Stimulated activated CD8-positive, alpha-beta memory T cell treated with anti-CD3 and anti-CD28 coated beads, Interleukin-15, amount 100 ng/mL, for 1 hour (primary cell): ENCODE results near the gene SEPTIN14.
"Not testable (repeated sequence)": the region's sequence is repeated elsewhere in the genome, so short reads cannot be mapped to it uniquely, and the experiment has no call there.

ENCODE experiments used
- DNase-seq: peaks from one replicate; pipeline ENCODE4 v3.0.0-alpha.2; 2020; ENCODE audit warnings: low read depth

The SEPTIN14 gene

GRCh38 chr7:55862652-55863051 is at the start of gene SEPTIN14:
SEPTIN14 (minus strand) TSS chr7:55862752; CDS start chr7:55861996, 756 bp downstream.
- DNase-seq, result not testable (repeated sequence)

DNA sequence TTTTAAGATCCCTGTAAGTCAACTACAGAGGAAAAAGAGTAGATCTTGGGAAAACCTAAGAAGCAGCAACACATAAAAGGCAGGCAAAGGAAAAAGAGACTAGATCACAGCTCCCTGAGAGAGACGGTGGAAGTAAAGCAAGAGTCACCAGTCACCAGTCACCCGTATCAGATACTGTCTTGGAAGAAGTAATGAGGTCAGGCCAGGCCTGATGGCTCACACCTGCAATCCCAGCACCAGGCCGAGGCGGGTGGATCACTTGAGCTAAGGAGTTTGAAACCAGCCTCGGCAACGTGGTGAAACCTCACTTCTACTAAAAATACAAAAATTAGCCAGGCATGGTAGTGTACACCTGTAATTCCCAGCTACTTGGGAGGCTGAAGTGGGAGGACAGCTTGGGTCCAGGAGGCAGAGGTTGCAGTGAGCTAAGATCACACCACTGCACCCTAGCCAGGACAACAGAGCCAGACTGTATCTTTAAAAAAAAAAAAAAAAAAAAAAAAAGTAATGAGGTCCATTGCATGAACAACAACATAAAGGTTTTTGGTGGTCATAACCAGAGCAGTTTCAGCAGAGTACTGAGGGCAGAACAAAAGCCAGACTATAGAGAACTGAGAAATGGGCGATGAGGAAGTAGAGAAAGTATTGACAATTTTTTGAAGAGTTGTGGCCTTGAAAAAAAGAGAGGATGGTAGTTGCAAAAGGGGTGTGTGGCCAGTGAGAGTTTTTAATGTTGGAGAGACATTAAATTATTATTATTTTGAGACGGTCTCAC is 41.6 kb upstream of the SEPTIN14 start:
- no peak for DNase-seq

DNA sequence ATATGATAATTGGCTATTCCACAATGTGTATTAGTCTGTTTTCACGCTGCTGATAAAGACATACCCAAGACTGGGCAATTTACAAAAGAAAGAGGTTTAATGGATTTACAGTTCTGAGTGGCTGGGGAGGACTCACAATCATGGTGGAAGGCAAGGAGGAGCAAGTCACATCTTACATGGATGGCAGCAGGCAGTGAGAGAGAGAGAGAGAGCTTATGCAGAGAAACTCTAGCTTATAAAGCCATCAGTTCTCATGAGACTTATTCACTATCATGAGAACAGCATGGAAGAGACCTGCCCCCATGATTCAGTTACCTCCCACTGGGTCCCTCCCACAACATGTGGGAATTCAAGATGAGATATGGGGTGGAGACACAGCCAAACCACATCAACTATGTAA is 38.5 kb upstream of the SEPTIN14 start:
- not testable (repeated sequence) for DNase-seq

DNA sequence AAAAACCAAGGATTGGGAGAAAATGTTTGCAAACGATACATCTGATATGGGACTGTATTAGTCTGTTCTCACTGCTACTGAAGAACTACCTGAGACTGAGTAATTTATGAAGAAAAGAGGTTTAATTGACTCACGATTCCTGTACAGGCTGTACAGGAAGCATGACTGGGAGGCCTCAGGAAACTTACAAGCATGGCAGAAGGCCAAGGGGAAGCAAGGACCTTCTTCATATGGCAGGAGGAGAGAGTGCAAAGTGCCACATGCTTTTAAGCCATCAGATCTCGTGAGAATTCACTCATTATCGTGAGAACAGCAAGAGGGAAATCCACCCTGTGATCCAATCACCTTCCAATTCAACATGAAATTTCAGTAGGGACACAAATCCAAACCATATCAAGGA is 35.7 kb upstream of the SEPTIN14 start:
- no peak for DNase-seq

GRCh38 chr7:55895021-55895420 is 32.5 kb upstream of the SEPTIN14 start:
- DNase-seq, result no peak

GRCh38 chr7:55893940-55894339 is 31.4 kb upstream of the SEPTIN14 start:
- no peak for DNase-seq

DNA sequence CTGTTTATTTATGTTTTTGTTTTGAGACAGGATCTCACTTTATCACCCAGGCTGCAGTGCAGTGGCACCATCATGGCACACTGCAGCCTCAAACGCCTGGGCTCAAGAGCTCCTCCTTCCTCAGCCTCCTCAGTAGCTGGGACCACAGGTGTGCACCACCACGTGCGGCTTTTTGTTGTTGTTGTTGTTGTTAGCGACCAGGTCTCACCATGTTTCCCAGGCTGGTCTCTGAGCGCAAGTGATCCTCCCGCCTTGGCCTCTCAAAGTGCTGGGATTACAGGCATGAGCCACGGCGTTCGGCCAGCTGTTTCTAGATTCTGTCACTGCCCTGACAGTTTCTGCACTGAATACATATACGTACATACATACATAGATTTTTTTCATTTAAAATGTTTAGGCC is 25.8 kb upstream of the SEPTIN14 start:
- not testable (repeated sequence) for DNase-seq

DNA sequence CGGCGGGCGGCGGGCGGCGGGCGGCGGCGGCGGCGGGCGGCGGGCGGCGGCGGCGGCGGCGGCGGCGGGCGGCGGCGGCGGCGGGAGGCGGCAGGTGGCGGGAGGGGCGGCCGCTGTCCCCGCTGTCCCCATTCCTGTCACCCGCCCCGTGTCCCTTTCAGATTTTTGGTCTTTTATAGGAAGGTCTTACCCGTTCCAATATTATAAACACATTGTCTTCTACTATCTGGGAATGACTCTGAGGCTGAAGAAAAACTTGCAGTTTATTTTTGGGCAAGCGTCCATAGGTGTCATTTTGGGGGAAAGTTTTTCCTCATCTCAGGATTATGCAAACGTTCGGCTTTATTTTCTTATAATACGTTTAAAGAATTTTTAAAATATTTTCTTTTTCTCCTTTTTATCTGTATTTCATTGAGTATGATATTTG is 25.3 kb upstream of the SEPTIN14 start:
- DNase-seq, result no peak

DNA sequence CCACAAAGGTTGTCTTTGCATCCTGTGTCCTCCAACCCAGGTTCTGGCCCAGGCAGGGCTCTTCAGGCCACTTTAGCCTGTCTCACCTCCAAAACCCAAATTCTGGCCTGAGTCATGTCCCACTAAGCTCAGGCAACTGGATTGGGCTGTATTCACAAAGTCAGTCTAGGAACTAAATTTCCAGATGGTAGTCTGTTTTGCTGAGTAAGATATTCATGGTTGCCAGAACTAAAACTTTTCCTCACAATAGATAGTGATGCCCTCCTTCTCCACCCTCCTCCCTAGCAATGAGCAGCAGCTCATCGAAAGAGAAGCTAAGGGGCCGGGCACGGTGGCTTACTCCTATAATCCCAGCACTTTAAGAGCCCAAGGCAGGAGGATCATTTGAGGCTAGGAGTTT is 21.8 kb upstream of the SEPTIN14 start:
- DNase-seq, result no peak

DNA sequence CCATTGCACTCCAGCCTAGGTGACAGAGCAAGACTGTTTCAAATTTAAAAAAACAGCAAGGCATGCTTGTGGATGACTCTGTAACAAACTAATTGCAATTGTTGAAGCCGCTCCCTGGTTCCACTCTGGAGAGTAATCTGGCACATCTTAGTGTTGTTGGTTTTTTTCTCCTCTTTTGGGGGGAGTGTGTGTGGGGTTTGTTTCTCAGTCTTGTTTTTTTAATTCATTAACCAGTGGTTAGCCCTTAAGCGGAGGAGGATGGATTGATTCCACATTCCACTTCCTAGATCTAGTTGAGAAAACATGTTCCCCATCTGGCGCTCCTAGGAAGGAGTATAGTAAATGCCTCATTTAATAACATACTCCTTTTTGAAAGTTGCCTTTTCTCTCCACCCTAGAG is 16.1 kb upstream of the SEPTIN14 start:
- DNase-seq, result no peak

- DNase-seq, result no peak
These were observed 14.8 kb upstream of the SEPTIN14 start for GRCh38 chr7:55877308-55877707.

- DNase-seq, result no peak
These were observed 11.2 kb upstream of the SEPTIN14 start for GRCh38 chr7:55873765-55874164.

DNA sequence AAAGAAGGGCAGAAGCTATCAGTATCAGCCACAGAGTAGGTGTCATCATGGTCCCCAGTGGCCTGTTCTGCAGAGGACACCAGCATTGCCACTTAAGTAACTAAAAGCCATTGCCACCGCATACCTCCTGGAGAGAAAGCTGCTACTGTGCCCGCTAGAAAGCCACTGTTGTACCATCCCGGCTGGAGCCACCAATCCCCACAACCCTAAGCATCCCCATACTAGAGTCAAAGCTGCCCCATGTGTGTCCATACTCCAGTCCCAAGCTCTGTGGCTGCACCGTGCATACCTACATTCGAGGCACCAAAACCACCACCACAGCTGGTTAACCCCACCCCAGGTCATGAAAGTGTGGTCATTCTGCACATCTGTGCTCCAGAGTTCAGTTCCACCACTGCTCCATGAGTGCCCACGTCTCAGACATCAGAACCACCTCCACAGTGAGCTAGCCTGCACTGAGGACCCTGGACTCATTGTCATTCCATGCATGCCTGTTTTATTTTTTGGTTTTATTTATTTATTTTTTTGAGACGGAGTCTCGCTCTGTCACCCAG is 9.5 kb upstream of the SEPTIN14 start:
- DNase-seq, result no peak

DNA sequence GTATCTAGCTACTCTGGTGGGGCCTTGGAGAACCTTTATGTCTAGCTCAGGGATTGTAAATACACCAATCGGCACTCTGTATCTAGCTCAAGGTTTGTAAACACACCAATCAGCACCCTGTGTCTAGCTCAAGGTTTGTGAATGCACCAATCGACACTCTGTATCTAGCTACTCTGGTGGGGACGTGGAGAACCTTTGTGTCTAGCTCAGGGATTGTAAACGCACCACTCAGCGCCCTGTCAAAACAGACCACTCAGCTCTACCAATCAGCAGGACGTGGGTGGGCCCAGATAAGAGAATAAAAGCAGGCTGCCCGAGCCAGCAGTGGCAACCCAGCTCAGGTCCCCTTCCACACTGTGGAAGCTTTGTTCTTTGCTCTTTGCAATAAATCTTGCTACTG is 6.4 kb upstream of the SEPTIN14 start:
- not testable (repeated sequence) for DNase-seq

DNA sequence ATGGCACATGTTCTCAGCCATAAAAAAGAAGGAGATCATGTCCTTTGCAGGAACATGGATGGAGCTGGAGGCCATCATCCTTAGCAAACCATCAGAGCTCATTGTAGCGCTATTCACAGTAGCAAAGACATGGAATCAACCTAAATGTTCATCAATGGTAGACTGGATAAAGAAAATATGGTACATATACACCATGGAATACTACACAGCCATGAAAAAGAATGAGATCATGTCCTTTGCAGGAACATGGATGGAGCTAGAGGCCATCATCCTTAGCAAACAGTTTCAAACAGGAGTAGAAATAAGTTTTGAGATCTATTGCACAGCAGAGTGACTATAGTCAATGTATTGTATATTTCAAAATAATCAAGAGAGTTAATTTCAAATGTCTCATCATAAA is 17.4 kb downstream of the SEPTIN14 start:
- DNase-seq, result not testable (repeated sequence)

DNA sequence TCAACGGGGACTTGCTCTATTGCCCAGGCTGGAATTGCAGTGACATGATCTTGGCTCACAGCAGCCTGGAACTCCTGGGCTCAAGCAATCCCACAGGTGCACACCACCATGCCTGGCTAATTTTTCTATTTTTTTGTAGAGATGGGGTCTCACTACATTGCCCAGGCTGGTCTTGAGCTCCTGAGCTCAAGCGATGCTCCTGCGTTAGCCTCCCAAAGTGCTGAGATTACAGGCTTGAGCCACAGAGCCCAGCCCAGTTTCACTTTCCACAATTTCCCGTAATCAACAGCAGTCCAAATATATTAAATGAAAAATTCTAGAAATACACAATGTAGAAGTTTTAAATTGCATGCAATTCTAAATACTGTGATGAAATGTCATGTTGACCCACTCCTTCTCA is 24.0 kb downstream of the SEPTIN14 start:
- no peak for DNase-seq

DNA sequence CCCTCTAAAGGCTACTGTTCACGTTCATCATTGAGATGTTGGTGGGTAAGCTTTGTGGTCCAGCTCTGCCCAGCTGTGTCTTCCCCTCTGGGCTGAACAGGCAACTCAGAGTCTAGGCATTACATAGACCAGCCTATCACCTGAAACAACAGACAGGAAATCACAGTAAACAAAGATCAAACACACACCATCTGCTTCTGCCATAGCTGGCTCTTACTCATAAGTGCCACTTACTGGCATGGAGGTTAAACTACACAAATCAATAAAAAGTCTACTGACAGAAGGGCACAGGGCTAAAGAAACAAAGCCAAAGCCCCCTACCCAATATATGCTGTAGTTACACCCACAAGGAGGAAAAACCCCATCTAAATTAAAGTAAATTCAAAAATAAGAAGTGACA is 35.0 kb downstream of the SEPTIN14 start:
- DNase-seq, result no peak

DNA sequence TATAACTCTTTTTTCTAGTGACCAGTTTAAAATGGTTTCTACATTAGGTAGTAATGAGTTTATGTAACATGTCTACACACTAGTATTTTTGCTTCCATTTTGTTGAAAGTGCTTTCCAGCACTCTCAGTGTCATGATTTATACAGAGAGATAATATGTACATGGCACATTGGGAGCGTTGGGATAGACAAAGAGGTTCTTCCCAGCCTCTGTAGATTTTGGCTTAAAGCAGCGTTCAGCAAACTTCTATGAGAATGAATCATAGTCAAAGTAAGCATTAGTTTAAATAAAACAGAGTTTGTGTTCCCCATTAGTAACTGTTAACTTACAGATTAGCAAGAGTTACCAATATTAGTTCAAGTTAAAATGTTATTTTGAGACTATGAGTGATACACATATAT is 43.9 kb downstream of the SEPTIN14 start:
- DNase-seq, result no peak

DNA sequence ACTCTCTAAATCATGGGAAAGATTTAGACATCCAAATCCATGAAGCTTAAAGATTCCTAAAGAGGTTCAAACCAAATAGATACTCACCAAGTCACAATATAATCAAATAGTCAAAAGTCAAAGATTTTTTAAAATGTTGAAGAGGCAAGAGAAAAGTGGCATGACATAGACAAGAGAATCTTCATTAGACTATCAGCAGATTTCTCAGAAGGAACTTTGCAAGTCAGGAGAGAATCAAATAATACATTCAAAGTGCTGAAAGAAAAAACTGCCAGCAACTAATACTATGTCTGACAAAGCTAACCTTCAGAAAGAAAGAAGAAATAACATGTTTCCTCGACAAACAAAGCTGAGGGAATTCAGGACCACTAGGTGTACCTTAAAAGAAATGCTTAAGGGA is 65.3 kb downstream of the SEPTIN14 start:
- DNase-seq, result not testable (repeated sequence)

GRCh38 chr7:55794527-55794926 is 68.0 kb downstream of the SEPTIN14 start:
- DNase-seq, result no peak

- DNase-seq, result no peak
These were observed 70.5 kb downstream of the SEPTIN14 start for GRCh38 chr7:55792048-55792447.

- no peak for DNase-seq
These were observed 74.8 kb downstream of the SEPTIN14 start for GRCh38 chr7:55787796-55788195.

DNA sequence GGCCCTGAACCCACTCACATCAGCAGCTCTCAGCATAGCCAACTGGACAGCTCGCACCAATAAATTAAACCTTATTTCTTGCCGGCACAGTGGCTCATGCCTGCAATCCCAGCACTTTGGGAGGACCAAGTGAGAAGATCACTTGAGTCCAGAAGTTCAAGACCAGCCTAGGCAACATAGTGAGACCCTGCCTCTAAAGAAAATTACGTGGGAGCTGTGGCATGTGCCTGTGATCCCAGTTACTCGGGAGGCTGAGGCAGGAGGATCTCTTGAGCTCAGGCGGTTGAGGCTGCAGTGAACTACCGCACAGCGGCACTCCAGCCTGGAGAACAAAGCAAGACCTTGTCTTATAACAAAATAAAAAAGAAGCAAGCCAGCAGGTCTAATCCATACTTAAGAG is 75.7 kb downstream of the SEPTIN14 start:
- no peak for DNase-seq

- not testable (repeated sequence) for DNase-seq
These were observed 77.1 kb downstream of the SEPTIN14 start for GRCh38 chr7:55785444-55785843.
